A549 (cell line): ENCODE data around the gene CCDC7.

Experiments
- KDM5A ChIP-seq: fragments of 200-600 bp; sonication (generic); IDR thresholded peaks from 2 replicates; pipeline ENCODE4 v1.6.1; 2016; ENCODE audit warnings: antibody characterized with exemption, mild to moderate bottlenecking
- NR3C1 ChIP-seq: fragments of >200 bp; sonication (Bioruptor Twin); formaldehyde crosslinking; IDR thresholded peaks from 3 replicates; pipeline ENCODE4 v1.6.1; 2017
- REST ChIP-seq: fragments of 200-600 bp; sonication (generic); IDR thresholded peaks from 2 replicates; pipeline ENCODE4 v1.6.1; 2016; ENCODE audit warnings: antibody characterized with exemption, mild to moderate bottlenecking, moderate library complexity
- USF2 ChIP-seq: fragments of 450-650 bp; IDR thresholded peaks from 2 replicates; pipeline ENCODE4 v1.6.1; 2014; ENCODE audit warnings: antibody characterized with exemption
- TF ChIP-seq, protein P1 (sequence below): IDR thresholded peaks from 2 replicates; pipeline ENCODE4 v1.6.1; 2012; ENCODE audit warnings: low read depth, borderline replicate concordance
- TF ChIP-seq, protein P2 (sequence below): fragments of 250-450 bp; sonication (Bioruptor Pico); IDR thresholded peaks from 2 replicates; pipeline ENCODE4 v1.5.0; 2021; ENCODE audit warnings: mild to moderate bottlenecking, moderate library complexity, borderline replicate concordance
- TF ChIP-seq, protein P3 (sequence below): fragments of >200 bp; sonication (Bioruptor Twin); formaldehyde crosslinking; IDR thresholded peaks from 3 replicates; pipeline ENCODE4 v1.5.1; 2016

DNA sequence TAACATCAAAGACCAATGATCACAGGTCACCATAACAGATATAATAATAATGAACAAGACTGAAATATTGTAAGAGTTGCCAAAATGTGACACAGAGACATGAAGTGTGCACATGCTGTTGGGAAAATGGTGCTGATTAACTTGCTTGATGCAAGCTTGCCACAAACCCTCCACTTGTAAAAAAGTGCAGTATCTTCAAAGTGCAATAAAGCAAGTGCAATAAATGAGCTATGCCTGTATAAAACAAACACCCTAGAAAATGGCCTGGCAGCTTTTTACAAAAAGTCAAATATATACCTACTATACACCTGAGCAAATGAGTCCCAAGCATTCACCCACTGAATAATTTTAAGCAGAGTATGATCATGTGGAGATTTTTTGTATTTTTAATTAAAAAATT lies 9.7 kb upstream of the CCDC7 start:
- TF ChIP-seq NR3C1: no peak
- TF ChIP-seq USF2: no peak
- no peak for TF ChIP-seq REST
- TF ChIP-seq, protein P1, sequence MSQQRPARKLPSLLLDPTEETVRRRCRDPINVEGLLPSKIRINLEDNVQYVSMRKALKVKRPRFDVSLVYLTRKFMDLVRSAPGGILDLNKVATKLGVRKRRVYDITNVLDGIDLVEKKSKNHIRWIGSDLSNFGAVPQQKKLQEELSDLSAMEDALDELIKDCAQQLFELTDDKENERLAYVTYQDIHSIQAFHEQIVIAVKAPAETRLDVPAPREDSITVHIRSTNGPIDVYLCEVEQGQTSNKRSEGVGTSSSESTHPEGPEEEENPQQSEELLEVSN: no peak
- TF ChIP-seq KDM5A: no peak
- TF ChIP-seq, protein P2, sequence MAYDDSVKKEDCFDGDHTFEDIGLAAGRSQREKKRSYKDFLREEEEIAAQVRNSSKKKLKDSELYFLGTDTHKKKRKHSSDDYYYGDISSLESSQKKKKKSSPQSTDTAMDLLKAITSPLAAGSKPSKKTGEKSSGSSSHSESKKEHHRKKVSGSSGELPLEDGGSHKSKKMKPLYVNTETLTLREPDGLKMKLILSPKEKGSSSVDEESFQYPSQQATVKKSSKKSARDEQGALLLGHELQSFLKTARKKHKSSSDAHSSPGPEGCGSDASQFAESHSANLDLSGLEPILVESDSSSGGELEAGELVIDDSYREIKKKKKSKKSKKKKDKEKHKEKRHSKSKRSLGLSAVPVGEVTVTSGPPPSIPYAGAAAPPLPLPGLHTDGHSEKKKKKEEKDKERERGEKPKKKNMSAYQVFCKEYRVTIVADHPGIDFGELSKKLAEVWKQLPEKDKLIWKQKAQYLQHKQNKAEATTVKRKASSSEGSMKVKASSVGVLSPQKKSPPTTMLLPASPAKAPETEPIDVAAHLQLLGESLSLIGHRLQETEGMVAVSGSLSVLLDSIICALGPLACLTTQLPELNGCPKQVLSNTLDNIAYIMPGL (CRISPR knock-in tag): no peak
- TF ChIP-seq, protein P3, sequence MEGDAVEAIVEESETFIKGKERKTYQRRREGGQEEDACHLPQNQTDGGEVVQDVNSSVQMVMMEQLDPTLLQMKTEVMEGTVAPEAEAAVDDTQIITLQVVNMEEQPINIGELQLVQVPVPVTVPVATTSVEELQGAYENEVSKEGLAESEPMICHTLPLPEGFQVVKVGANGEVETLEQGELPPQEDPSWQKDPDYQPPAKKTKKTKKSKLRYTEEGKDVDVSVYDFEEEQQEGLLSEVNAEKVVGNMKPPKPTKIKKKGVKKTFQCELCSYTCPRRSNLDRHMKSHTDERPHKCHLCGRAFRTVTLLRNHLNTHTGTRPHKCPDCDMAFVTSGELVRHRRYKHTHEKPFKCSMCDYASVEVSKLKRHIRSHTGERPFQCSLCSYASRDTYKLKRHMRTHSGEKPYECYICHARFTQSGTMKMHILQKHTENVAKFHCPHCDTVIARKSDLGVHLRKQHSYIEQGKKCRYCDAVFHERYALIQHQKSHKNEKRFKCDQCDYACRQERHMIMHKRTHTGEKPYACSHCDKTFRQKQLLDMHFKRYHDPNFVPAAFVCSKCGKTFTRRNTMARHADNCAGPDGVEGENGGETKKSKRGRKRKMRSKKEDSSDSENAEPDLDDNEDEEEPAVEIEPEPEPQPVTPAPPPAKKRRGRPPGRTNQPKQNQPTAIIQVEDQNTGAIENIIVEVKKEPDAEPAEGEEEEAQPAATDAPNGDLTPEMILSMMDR: no peak
